ENCODE data around the gene MCUB. TPM values are rescaled to one million over a fixed set of nuclear protein-coding genes. Genes with fewer than 3 reads are reported as not detected.
"Not testable (repeated sequence)": the region's sequence is repeated elsewhere in the genome, so short reads cannot be mapped to it uniquely, and the experiment has no call there.

The MCUB gene, protein sequence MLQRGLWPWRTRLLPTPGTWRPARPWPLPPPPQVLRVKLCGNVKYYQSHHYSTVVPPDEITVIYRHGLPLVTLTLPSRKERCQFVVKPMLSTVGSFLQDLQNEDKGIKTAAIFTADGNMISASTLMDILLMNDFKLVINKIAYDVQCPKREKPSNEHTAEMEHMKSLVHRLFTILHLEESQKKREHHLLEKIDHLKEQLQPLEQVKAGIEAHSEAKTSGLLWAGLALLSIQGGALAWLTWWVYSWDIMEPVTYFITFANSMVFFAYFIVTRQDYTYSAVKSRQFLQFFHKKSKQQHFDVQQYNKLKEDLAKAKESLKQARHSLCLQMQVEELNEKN
- 10 to 100 TPM; 10.2 to 16.5 (median 15.3) TPM for total RNA-seq (2021; fragmentation: NEBNext Ultra II Directional; extraction: Animal tissue kit (Norgen Biotek cat#: 25700))
- long read RNA-seq, transcript MCUB-201 (8 exons, 2,278 nt): major isoform, 16 of 18 reads
- long read RNA-seq, partial matches to known transcripts: 0 of 18 reads
- long read RNA-seq, other reads (novel, unspliced or antisense): 2 of 18 reads

DNA sequence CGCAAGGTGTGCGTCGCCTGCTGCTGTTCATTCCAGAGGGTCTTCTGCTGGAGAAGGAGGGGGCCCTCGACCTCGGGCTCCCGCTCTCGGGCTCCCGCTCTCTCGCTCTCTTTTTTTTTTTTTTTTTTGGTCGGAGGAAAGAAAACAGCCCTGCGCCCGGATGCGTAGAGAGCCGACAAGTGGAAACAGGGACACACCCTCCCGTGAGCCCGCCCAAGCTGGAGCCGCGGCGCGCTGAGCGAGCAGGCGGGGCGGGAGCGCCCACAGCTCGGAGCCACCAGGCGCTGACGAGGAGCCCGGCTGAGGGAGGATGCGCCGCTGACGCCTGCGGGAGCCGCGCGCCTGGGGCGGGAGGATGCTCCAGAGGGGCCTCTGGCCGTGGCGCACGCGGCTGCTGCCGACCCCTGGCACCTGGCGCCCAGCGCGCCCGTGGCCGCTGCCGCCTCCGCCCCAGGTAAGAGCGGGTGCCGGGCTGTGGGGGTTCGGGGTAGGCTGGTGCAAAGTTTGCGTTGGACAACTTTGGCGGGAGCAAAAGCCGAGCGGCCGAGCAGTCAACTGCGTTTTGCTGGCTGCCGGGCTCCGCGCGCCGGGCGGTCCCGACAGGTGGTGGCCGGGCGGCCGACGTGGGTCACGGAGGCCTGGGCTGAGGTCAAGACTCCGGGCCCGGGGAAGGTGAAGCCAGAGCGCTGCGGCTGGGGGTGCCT, at the start of gene MCUB:
Gene MCUB, plus strand, starts transcription at position 264 of the 704 bp plus-strand sequence. Its CDS starts 92 bp downstream, at position 356.
- Mint-ChIP-seq H3K27ac (peak within 1 kb of the TSS; percentile 91), H3K4me3 (peak within 1 kb of the TSS; percentile 94), H3K9me3 (no peaks in the 10 kb centered on the region), H3K4me1 (ENCODE audit: low read depth) (peaks cover 27% of the 10 kb centered on the region), H3K36me3 (ENCODE audit: low read depth) (peaks cover 6% of the 10 kb centered on the region), H3K27me3 (ENCODE audit: insufficient read depth) (peaks cover 3% of the 10 kb centered on the region)
- TF ChIP-seq, protein P1, sequence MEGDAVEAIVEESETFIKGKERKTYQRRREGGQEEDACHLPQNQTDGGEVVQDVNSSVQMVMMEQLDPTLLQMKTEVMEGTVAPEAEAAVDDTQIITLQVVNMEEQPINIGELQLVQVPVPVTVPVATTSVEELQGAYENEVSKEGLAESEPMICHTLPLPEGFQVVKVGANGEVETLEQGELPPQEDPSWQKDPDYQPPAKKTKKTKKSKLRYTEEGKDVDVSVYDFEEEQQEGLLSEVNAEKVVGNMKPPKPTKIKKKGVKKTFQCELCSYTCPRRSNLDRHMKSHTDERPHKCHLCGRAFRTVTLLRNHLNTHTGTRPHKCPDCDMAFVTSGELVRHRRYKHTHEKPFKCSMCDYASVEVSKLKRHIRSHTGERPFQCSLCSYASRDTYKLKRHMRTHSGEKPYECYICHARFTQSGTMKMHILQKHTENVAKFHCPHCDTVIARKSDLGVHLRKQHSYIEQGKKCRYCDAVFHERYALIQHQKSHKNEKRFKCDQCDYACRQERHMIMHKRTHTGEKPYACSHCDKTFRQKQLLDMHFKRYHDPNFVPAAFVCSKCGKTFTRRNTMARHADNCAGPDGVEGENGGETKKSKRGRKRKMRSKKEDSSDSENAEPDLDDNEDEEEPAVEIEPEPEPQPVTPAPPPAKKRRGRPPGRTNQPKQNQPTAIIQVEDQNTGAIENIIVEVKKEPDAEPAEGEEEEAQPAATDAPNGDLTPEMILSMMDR (IDR thresholded peaks at IDR 0.05): no peak
- peak; percentile 89 for DNase-seq

- Mint-ChIP-seq H3K4me3 (no peak overlapping the region), H3K4me1 (ENCODE audit: low read depth) (no peaks in the 10 kb centered on the region; the same call in 1 of the 2 replicates), H3K9me3 (no peaks in the 10 kb centered on the region), H3K27me3 (ENCODE audit: insufficient read depth) (peaks cover 3% of the 10 kb centered on the region), H3K36me3 (ENCODE audit: low read depth) (peaks cover 25% of the 10 kb centered on the region), H3K27ac (no peak overlapping the region)
- no peak for DNase-seq
- TF ChIP-seq, protein P1 (IDR thresholded peaks at IDR 0.05): no peak
These were observed 49.4 kb upstream of the MCUB start for GRCh38 chr4:109510687-109511086.

DNA sequence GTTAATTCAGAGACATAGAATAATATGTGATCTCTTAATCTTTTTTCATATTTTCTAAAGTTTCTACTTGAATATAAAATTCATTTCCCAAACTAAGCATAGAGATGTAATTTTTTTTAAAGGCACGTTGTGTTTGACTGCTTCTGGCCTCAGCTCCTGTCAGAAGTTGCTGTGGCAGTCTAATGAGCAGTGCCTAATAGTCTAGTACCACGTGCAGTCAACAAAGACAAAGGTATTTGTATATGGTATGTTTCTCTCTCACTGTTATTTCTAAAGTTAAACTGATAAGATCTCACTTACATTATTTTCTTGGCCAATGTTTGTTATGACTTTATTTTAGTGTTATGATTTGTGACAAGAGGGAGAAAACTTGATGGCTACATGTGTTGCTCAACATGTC, 48.6 kb upstream of the MCUB start:
- no peak overlapping the region for H3K4me3 Mint-ChIP-seq
- TF ChIP-seq, protein P1 (IDR thresholded peaks at IDR 0.05): no peak
- H3K36me3 Mint-ChIP-seq (ENCODE audit: low read depth): peaks cover 22% of the 10 kb centered on the region
- H3K27ac Mint-ChIP-seq: no peak overlapping the region
- no peaks in the 10 kb centered on the region for H3K9me3 Mint-ChIP-seq
- DNase-seq: no peak
- peaks cover 3% of the 10 kb centered on the region for H3K27me3 Mint-ChIP-seq (ENCODE audit: insufficient read depth)
- no peaks in the 10 kb centered on the region; the same call in 1 of the 2 replicates for H3K4me1 Mint-ChIP-seq (ENCODE audit: low read depth)

DNA sequence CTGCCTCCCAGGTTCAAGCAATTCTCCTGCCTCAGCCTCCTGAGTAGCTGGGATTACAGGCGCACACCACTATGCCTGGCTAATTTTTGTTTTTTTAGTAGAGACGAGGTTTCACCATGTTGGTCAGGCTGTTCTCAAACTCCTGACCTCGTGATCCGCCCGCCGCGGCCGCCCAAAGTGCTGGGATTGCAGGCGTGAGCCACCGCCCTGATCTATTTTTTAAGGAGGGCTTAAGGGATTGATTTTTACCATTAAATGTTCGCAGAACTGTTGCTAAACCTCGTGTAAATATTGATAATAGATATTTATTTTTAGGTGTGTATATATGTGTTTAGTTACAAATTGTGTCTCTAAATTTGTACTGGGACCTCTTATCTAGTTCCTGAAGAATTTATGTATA, 46.7 kb upstream of the MCUB start:
- not testable (repeated sequence) for DNase-seq; H3K27me3 Mint-ChIP-seq (ENCODE audit: insufficient read depth); H3K9me3 Mint-ChIP-seq; H3K27ac Mint-ChIP-seq; H3K4me3 Mint-ChIP-seq; H3K4me1 Mint-ChIP-seq (ENCODE audit: low read depth)
- H3K36me3 Mint-ChIP-seq (ENCODE audit: low read depth): peaks cover 30% of the 10 kb centered on the region

- Mint-ChIP-seq H3K27me3 (ENCODE audit: insufficient read depth) (no peaks in the 10 kb centered on the region; the same call in 1 of the 2 replicates), H3K27ac (no peak overlapping the region), H3K36me3 (ENCODE audit: low read depth) (peaks cover 30% of the 10 kb centered on the region), H3K4me3 (no peak overlapping the region), H3K9me3 (no peaks in the 10 kb centered on the region), H3K4me1 (ENCODE audit: low read depth) (no peaks in the 10 kb centered on the region)
- TF ChIP-seq, protein P1 (IDR thresholded peaks at IDR 0.05): no peak
- no peak for DNase-seq
These were observed 27.9 kb upstream of the MCUB start for GRCh38 chr4:109532182-109532581.

GRCh38 chr4:109545401-109545800, 14.6 kb upstream of the MCUB start:
- H3K4me1 Mint-ChIP-seq (ENCODE audit: low read depth): peaks cover 20% of the 10 kb centered on the region
- peaks cover 4% of the 10 kb centered on the region for H3K27me3 Mint-ChIP-seq (ENCODE audit: insufficient read depth)
- no peak overlapping the region for H3K4me3 Mint-ChIP-seq
- TF ChIP-seq, protein P1 (IDR thresholded peaks at IDR 0.05): no peak
- no peak for DNase-seq
- H3K27ac Mint-ChIP-seq: no peak overlapping the region
- peaks cover 29% of the 10 kb centered on the region for H3K36me3 Mint-ChIP-seq (ENCODE audit: low read depth)
- peaks cover 10% of the 10 kb centered on the region for H3K9me3 Mint-ChIP-seq
